CD4-positive, alpha-beta T cell treated with Interleukin-15 for 1 hour (primary cell): ENCODE data around the gene OCRL.

ENCODE experiments used
- DNase-seq: peaks from one replicate; pipeline ENCODE4 v3.0.0-alpha.2; 2020

OCRL gene

DNA sequence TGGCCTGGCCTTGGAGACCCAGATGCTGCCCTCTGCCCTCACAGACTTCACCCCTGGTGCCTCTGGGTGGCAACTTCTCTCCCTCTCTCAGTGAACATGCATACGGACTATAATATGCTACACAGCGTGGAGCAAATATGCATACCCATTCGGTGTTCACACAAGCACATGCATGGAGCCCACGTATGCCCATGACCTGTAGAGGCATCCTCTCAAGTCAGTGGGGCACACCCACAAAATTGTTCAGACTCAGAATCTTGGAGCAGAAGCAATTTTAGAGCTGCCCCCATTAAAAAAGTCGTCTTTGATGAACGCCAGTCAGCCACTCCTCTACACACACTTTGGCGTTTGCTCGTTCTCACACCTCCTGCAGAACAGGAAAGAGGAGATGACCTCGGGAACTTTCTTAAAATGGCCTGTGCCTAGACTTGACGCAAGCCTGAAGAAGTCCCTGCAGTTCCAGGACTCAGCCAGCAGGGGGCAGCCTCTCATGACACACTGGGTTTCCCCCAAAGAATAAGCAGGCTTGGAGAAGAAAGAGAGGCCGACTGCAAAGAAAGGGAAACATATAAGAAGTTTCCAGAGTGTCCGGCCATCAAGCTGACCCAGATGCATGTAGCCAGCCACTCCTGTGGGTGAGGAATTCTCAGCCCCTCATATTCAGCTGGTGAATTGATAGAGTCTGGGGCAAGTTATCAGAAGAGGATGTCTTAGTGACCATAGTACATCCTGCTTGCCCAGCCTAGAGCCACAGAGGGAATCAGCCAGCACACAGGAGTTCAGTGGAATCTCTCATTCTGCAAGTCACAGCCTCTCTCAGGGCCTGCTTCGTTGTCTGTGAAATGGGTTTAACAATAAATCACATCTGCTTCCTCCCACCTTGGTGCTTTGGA, 97.4 kb downstream of the OCRL start:
- peak; percentile 56 for DNase-seq

GRCh38 chrX:129638917-129639316, 98.9 kb downstream of the OCRL start:
- no peak for DNase-seq

- no peak for DNase-seq
Measured at GRCh38 chrX:129640737-129641136, 100.7 kb downstream of the OCRL start.

GRCh38 chrX:129641469-129641868, 101.4 kb downstream of the OCRL start:
- no peak for DNase-seq

DNA sequence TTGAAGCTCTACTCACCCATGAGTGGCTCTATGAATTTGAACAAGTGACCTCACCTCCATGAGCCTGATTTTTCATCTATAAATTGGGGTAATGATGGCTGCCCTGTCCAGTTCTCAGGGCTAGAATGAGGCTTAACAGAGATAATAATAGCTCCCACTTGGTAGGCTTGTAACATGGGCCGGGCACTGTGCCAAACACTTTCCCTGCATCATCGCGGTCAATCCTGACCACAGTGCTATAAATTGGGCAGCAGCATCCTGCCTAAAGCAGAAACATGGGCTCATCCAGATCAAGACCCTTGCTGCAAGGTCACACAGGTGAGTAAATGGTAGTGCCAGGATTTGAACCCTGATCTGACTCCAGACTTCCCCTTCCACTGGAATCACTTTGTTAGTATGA, 101.9 kb downstream of the OCRL start:
- DNase-seq, result no peak
